GM15510 (cell line): ENCODE data around the gene CLEC2L.

Experiments used
- POLR2A ChIP-seq: IDR thresholded peaks from 3 replicates; pipeline ENCODE4 v1.6.1; 2011; ENCODE audit warnings: borderline replicate concordance; ENCODE audit not compliant: insufficient read length; ENCODE audit errors: extremely low read depth

Gene CLEC2L

GRCh38 chr7:139500770-139501138 lies 22.7 kb upstream of the CLEC2L start:
- no peak for TF ChIP-seq POLR2A

GRCh38 chr7:139502226-139502625 lies 21.3 kb upstream of the CLEC2L start:
- TF ChIP-seq POLR2A, result no peak

GRCh38 chr7:139505563-139505962 lies 17.9 kb upstream of the CLEC2L start:
- TF ChIP-seq POLR2A, result no peak

GRCh38 chr7:139509535-139509934 lies 13.9 kb upstream of the CLEC2L start:
- no peak for TF ChIP-seq POLR2A

- TF ChIP-seq POLR2A, result no peak
Measured at GRCh38 chr7:139511315-139511714, 12.2 kb upstream of the CLEC2L start.

- TF ChIP-seq POLR2A, result no peak
Measured at GRCh38 chr7:139515266-139515665, 8.2 kb upstream of the CLEC2L start.

- TF ChIP-seq POLR2A, result no peak
Measured at GRCh38 chr7:139521439-139521838, 2.0 kb upstream of the CLEC2L start.

GRCh38 chr7:139522830-139523198 lies 671 bp upstream of the CLEC2L start:
- no peak for TF ChIP-seq POLR2A

GRCh38 chr7:139523968-139524815 lies 707 bp downstream of the CLEC2L start:
- TF ChIP-seq POLR2A, result no peak

- TF ChIP-seq POLR2A, result no peak
Measured at GRCh38 chr7:139525239-139525638, 1.8 kb downstream of the CLEC2L start.

- TF ChIP-seq POLR2A, result no peak
Measured at GRCh38 chr7:139525750-139526149, 2.3 kb downstream of the CLEC2L start.

GRCh38 chr7:139526578-139527544 lies 3.4 kb downstream of the CLEC2L start:
- TF ChIP-seq POLR2A, result no peak

- no peak for TF ChIP-seq POLR2A
Measured at GRCh38 chr7:139531094-139531493, 7.6 kb downstream of the CLEC2L start.

GRCh38 chr7:139532636-139533155 lies 9.2 kb downstream of the CLEC2L start:
- no peak for TF ChIP-seq POLR2A

- no peak for TF ChIP-seq POLR2A
Measured at GRCh38 chr7:139534096-139534495, 10.6 kb downstream of the CLEC2L start.
